ENCODE measurements around the gene COPE. TPM values are rescaled to one million over a fixed set of nuclear protein-coding genes. Genes with fewer than 3 reads are reported as not detected.

The COPE gene
- total and polyA plus RNA-seq, 2 of the 4 experiments (the other 2 are of a cell fraction) = 347 to 461 TPM

- ChIA-PET POLR2A (ENCODE audit: unreplicated experiment) (no interaction called here), CTCF (interaction anchor here (0.8 kb wide), 2 partner anchors 15 to 17 kb away, joined by 3 to 6 read pairs; no protein-coding TSS in a partner anchor)
- dilution Hi-C loops (cut with HindIII; ENCODE audit: low sequenced_read_pairs, unreplicated experiment) = no loop called here
- ATAC-seq (ENCODE audit: low read depth) = no peak
- TF ChIP-seq CTCF (conservative IDR thresholded peaks at IDR 0.05; ENCODE audit: low read depth, low read length) = no peak
- TF ChIP-seq RCOR1 (IDR thresholded peaks at IDR 0.05; ENCODE audit: insufficient replicate concordance, low read length) = no peak
- TF ChIP-seq MAZ (IDR thresholded peaks at IDR 0.05; ENCODE audit: borderline replicate concordance, low read depth, low read length) = no peak
- TF ChIP-seq CEBPB (IDR thresholded peaks at IDR 0.05; ENCODE audit: low read depth, low read length) = no peak
- Histone ChIP-seq H3K9me1 (ENCODE audit: insufficient read depth, low read length) (no peaks in the 10 kb centered on the region), H4K5ac (ENCODE audit: low read depth, low read length) (no peak overlapping the region), H2AK9ac (replicated peaks; ENCODE audit: low read depth, low read length, poor library complexity) (no peak overlapping the region), H3K36me3 (ENCODE audit: control insufficient read depth, insufficient read depth, low read length) (peaks cover 83% of the 10 kb centered on the region), H4K91ac (ENCODE audit: insufficient read depth, low read depth, low read length) (no peak overlapping the region), H2AK5ac (ENCODE audit: low read depth, low read length) (no peak overlapping the region), H2BK120ac (ENCODE audit: low read depth, low read length) (no peak overlapping the region), H3K4me2 (ENCODE audit: low read depth, low read length) (no peak overlapping the region), H3K9ac (ENCODE audit: low read depth, low read length) (no peak overlapping the region), H3K4ac (ENCODE audit: low read depth, low read length) (no peak overlapping the region), H3K14ac (replicated peaks; ENCODE audit: low read depth, low read length) (no peak overlapping the region), H3K4me3 (ENCODE audit: insufficient read depth, low read depth, low read length) (no peak overlapping the region), H3K27me3 (ENCODE audit: control insufficient read depth, insufficient read depth, low read length) (no peaks in the 10 kb centered on the region), H2AFZ (replicated peaks; ENCODE audit: low read length, poor library complexity) (no peak overlapping the region), H2BK15ac (ENCODE audit: low read depth, low read length) (no peak overlapping the region), H3K56ac (ENCODE audit: extremely low read depth, insufficient read depth, low read length) (no peak overlapping the region), H3K27ac (ENCODE audit: insufficient read depth, low read length) (no peak overlapping the region), H3K9me3 (ENCODE audit: control insufficient read depth, insufficient read depth, low read length) (no peaks in the 10 kb centered on the region), H3K4me1 (ENCODE audit: control insufficient read depth, insufficient read depth, low read length) (no peaks in the 10 kb centered on the region), H2BK5ac (ENCODE audit: low read depth, low read length, poor library complexity, severe bottlenecking) (no peak overlapping the region), H4K8ac (ENCODE audit: low read depth in 2 of 2, low read length in 2 of 2) (no peak overlapping the region), H3K18ac (ENCODE audit: low read depth, low read length) (no peak overlapping the region), H2BK20ac (ENCODE audit: low read depth, low read length) (no peak overlapping the region), H3K23ac (ENCODE audit: low read depth, low read length) (no peak overlapping the region), H4K20me1 (ENCODE audit: insufficient read depth, low read length) (peaks cover 11% of the 10 kb centered on the region), H3K79me1 (ENCODE audit: low read depth in 1 of 2, low read length in 2 of 2) (peaks cover 10 to 19% of the 10 kb centered on the region in 2 experiments; a peak in 3 of 4 replicates)
- in situ Hi-C loops (cut with MboI; ENCODE audit: low sequenced_read_pairs) = no loop called here
- 97% methylated on average over 11 of the region's 33 CpGs; no CpG with 5 or more reads in 1 of the 2 experiments for whole genome bisulfite sequencing, 2 experiments (ENCODE audit: extremely low coverage in 2 of 2, insufficient read length in 1 of 2)
- intact Hi-C loops (cut with micrococcal nuclease) = no loop called here
- no TSS peak for BruUV-seq (replicated peaks)
- no peak for DNase-seq
These were observed 56.0 kb downstream of the COPE start for GRCh38 chr19:18862976-18863842.
